Suppressor macrophage treated with lipopolysaccharide for 1 hour (primary cell): Measurements from ENCODE around the gene C14orf180.

Source experiments
- DNase-seq, 3 donors: peaks; one replicate each; pipeline ENCODE4 v3.0.0-alpha.2; 2020 to 2022

The C14orf180 gene

DNA sequence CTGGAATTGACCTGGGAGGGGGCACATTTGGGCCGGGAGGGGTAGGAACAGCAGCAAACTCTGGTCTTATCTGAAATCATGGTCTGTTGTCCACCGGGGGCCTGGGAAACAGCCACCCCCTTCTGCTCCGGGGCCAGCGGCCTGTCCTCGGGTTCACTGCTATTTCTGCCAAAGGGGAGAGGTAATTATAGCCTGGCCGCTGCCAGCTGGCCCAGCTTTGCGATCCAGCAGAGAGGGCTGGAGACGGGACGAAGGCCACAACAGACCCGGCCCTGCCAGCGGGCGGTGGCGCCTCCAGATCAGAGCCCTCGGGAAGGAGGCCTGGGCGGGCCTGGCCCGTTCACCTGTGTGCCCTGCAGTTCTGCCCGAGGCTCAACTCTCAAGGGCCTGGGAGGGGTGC is at the start of gene C14orf180:
C14orf180 (plus strand) TSS at position 258 of the 400 bp plus-strand sequence. CDS start 6,667 bp downstream, outside the sequence.
- DNase-seq, result no peak

DNA sequence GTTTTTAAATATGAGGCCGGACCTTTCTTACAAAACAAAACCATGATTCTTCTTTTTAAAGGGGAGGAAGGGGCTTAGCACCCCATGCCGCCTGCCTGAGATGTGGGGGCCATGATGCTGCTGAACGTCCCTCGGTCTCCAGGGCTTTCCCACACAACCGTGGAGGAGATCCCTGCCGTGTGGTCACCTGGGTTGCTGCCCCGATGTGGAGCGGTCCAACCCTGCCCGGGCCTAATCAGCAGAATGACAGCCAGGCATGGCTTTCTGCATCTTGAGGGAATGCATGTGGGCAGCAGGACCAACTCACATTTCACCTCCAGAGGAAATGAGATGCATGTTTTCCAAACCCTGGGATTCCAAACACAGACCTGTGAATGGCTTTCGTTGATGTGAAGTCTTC is 48.9 kb upstream of the C14orf180 start:
- no peak for DNase-seq

DNA sequence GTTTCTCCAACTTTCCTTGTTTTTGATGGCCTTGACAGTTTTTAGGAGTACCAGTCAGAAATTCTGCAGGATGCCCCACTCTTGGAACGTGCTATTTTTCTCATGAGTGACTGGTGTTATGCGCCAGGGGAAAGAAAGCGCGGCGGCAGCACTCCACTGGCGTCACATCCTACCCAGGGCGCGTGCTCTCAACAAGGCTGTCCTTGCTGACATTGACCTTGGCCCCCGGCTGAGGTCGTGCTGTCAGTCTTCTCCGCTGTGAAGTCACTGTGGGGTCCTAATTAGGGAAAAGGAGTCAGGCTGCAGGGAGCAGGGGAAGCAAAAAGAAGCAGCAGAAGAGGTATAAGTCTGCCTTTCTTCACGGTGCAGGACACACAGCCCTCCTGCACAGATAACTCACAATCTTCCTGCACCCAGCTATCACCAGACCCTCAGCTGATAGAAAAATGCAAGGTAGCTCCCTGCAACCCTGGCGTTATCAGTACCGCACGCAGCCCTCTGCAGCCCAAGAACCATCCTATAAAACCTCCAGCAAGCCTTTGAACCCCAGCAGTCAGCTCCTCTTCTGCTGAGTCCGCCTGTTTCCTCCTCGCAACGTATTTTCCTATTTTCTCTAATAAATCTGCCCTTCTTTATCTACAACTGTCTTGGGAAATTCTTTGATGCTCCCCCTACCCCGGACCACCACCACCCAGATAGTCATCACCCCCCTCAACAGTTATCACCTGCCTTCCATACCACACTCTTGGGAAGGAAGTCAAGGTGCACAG is 48.0 kb upstream of the C14orf180 start:
- DNase-seq, result no peak

DNA sequence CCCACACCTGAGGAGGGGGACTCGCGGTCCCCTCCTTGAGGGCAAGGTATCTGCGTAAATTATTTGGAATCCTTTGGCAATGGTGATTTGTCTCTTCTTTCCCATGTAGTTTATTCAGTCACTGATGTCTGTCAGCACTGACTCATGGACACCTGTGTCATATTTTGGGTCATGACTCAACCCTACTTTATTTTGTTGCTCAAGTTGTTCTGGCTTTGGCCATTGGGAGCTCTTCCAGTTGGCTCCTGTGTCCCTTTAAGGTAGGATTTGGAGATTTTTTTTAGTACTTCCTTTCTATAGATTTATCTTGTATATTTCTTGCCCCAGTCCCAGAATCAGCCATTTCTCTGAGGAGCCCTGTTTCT is 47.4 kb upstream of the C14orf180 start:
- DNase-seq, result no peak

DNA sequence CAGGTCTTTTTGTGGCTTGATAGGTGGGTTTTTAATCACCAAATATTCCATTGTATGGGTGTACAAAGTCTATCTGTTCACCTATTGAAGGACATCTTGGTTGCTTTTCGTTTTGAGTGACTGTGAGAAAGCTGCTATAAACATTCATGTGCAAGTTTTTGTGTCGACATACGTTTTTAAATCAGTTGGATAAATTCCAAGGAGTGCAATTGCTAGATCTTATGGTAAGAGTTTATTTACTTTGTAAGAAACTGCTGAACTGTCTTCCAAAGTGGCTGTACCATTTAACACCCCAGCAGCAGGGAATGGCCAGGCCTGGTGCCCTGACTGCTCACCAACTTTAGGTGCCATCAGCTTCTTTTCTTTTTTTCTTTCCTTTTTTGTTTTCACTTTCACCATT is 45.5 kb upstream of the C14orf180 start:
- no peak for DNase-seq

DNA sequence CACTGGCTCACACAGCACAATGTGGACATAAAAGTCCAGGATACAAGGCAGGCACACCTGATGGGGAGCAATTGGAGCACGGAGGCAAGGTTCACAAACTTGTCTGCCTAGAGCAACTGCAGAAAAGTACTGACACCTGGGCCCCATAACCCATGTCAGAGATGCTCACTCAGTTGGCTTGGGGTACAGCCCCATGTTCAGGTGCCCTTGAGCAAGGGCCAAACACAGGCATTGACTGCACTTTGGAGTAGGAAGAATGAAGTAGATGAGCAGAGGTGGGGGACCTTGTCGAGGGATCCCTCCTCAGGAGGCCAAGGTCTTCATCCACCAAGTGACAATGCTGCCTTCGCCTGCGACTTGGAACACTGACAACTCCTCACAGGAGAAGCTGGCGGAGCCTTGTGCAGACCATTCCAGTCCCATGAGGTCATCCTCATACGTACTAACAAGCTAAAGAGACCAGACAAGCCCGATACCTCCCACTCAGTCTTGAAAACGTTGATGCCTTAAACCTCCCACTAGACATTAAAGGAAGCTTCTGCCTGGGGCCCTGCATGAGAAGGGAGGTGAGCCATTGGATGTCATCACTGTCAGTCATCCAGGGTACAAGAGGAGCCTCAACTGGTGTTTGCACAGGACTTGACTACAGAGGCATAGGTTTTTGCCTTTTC is 42.5 kb upstream of the C14orf180 start:
- no peak for DNase-seq

DNA sequence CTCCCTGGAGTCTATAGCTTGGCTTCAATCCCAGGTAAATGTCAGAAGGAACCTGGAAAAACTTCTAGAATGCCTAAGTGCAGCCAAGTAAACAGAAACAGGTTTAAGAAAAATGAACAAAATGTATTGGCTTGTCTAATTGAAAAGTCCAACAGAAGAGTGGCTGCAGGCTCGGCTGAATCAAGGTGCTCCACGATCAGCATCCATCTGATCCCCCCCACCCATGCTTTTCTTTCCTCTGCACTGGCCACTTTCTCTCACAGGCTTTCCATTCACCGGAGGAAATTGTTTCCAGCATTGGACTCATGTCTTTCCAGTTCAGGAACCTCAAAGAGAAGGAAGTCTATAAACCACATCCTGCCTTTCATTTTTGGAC is 42.0 kb upstream of the C14orf180 start:
- DNase-seq, result no peak

DNA sequence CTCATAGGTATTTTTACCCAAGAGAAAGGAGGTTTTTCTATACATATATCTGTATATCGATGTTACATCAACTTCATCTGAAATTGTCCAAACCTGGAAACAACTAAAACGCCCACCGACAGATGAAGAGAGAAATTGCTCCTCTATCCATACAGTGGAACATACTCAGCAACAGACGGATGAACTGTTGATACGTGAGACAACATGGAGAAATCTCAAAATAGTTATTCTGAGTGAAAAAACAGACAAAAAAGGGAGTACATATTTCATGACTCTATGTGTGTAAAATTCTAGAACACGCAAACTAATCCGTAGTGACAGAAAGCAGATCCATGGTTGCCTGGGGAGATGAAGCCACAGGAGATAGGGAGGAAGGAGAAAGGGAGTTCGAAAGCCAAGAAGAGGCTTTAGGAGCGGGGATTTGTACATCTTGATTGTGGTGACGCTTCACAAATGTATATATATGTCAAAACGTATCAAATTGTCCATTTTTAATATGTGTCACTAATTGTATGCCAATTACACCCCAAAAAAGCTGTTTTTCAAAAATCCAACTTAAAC is 37.6 kb upstream of the C14orf180 start:
- no peak for DNase-seq

DNA sequence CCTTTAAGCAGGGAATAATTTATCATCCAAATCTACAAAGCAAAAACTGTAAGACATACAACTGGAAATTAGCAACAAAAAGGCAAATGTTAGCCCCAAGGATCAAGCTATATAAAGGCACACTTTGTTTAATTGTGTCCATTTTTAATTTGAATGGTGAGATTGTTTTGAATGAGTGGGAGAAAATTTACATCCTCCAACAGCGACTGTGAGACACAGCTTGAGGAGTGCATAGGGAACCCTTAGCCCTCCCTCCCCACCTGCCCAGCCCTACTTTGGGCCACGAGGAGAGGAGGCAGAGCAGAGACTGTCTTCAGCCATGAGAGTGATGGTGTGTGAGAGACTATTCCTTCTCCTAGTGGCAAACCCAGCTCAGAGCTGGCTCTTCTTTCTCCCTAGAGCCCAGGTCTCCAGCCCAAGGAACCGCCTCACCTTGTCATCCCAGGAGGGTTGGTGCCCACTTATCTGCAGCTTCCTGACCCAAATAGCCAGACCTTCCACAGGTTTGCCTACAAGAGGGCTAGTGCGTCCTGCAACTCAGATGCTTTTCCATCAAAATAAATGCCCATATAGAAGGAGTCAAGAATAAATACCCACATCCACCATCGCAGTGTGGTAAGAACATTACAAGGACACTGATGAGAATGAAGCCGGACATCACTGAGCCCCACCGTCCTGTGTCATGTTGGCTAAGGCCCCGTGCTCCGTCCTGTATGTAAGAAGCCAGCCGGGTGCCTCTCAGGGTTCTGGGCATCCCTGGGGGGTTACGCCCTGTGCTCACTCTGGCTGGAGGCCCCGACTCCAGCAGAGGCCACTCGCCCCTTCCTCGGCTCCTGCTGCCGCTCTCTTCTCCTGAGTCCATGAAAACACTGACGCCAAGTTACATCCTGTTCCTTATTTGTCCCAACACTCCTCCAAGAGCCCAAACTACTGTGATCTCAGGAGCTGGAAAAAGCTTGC is 36.4 kb upstream of the C14orf180 start:
- DNase-seq, result no peak

DNA sequence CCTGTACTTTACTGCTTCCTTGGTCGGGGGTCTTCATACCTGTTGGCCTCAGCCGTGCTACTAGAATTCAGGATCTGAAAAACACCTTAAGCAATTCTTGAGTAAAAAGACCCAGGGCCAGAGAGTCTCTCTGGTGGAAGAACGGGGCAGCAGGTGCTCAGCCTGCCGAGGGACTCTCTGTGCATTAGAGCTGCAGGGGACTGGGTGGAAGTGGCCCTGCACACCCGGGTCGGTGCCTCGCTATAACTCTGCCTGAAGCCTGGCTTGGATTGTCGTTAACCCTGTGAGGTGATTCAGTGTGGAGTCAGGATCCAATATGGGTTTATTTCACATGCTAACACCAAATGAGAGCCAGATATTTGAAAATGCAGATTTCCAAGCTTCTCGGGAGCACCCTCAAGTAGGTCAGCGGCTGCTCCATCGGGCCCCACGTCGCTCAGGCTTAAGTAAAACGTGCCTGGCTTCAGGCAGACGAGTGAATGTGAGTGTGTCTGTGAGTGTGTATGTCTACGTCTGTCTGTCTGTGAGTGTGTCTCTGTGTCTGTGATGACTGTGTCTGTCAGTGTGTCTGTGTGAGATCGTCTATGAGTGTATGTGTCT is 35.1 kb upstream of the C14orf180 start:
- DNase-seq, result no peak

DNA sequence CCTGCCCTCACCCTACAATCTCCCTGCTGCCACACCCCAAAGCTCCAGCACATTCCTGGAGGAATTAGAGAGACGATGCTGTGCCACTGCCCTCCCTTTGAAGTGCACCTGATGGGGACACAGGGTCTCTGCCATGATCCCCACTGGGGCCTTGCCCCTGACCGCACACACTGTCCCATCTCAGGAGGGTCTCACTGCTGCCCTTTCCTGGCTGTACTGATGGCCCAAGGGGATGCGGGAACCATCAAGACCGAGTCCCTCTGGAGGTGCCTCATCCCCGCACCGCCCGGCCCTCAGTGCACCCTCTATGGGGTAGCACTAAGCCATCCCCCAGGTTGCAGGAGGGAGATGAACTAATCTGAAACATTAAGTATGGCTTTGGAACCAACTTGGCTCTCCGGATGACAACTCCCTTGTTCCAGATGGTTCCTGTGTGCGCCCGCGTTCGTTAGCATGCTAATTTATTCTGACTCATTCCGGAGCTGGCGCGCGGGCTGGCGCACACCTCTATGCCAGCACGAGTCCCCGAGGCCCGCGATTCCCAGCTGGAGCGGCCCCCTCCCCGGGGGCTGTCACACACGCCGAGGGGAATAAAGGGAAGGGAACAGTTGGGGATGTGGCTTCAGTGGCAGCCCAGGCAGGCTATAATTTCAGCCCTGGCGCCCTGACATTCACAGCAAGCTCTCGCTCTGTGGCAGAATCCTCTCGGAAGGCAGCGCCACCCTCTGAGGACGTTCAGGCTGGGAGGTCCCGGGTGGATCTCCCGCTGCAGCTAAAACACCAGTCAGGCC is 34.2 kb upstream of the C14orf180 start:
- no peak for DNase-seq

DNA sequence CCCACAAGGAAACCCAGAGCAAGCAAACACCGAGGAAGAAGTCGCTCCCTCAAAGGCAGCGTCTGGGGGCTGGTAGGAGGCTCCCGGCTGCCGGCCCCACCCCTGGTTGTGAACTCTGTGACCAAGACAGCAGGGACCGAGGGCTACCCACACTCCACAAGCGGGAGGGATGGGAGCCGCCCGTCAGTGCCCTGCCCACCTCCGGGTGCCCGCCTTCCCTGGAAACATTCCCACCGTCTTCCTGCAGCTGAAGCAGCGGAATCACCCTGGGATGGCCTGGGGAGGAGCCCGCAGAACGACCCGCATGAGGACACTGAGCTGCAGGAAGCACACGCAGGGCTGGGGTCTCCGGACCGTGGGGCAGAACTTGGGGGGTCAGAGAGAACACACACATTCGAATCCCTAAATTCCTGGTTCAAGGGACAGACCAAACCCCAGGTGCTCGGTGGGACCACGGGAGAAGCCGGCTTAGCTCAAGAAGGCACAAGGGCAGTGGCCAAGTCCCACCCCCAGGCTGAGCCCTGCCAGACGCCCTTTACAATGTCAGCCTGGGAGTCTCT is 33.5 kb upstream of the C14orf180 start:
- no peak for DNase-seq

DNA sequence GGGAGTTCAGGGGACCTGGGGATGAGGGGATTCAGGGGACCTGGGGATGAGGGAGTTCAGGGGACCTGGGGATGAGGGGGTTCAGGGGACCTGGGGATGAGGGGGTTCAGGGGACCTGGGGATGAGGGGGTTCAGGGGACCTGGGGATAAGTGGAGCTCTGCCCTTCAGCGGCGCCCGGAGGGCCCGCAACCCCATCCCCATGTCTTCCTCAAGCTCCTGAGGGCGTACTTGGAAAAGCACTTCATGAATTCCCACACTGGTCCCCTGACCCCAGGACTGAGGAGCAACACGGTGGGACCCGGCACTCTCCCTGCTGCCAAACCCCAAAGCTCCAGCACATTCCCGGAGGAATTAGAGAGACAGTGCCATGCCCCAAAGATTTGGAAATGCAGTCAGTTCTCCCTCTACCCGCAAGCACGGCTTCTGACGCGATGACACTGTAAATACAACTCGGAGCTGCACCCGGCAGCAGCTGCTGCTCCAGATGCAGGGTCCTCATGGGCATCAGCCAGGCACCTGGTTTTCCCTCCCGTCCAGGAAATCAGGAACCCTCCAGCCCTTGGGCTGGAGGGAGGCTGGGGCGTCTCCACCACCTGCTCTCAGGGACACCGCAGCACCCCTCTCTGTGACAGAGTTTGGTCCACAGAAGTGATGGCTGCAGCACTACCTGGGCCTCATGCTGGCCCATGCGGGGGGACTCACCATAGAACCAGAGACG is 32.8 kb upstream of the C14orf180 start:
- no peak for DNase-seq

DNA sequence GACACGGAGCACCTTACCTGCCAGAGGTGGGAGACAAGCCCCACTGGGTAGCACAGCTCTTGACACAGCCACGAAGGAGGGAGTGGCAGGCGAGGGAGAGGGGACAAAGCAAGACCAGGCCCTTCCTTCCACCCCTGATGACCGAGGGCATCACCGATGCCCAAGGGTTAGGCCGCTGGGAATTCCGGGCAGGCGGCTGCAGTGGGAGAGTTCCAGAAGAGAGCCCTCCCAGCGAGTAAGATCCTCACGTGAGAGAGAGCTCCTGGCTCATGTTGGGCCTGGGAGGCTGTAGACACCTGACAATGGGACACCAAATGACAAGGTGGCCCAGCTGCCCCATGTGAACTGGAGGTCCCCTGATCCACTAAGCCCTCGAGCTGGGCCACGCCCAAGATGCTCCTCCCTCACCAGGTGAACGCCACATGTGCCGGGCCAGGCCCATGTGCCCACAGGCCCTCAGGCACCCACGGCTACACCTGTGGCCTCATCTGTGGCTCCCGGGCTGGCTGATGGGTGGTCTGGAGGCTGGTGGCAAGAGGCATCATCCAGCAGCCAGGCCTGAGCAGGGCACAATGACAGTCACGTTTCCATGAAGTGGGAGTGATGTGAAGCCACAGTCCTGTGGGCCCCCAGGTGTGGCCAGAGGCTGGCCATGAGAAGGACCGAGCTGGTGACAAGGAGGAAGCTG is 32.1 kb upstream of the C14orf180 start:
- no peak for DNase-seq

DNA sequence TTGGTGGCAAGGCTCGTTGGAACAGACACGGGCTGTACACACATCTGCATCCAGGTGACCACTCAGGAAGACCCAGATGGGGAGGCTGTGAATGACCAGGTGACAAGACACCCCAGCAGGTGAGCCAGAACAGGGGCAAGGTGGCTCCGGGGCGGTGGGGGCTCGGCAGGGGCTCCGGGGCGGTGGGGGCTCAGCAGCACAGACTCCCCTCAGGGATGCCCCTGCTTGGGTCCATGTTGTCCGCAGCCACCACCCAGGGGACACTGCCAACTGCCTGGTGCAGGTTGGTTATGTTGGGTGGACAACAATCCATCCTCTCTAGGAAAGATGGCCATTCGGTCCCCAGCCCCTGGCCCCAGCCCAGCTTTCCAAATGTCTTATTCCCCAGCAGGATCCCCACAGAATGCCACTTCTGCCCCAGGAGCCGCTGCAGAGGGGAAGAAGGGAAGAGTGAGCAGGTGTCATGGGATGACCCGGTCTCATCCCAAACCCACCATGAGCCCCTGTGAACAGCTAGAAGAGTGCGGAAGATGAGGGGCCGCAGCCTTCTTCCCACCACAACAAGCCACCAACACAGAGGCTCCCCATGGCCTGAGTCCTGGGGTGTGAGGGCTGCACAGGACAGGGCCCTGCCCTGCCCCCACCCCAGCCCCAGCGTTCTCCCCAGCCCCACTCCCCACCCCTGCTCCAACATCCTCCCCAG is 31.4 kb upstream of the C14orf180 start:
- DNase-seq, result no peak

DNA sequence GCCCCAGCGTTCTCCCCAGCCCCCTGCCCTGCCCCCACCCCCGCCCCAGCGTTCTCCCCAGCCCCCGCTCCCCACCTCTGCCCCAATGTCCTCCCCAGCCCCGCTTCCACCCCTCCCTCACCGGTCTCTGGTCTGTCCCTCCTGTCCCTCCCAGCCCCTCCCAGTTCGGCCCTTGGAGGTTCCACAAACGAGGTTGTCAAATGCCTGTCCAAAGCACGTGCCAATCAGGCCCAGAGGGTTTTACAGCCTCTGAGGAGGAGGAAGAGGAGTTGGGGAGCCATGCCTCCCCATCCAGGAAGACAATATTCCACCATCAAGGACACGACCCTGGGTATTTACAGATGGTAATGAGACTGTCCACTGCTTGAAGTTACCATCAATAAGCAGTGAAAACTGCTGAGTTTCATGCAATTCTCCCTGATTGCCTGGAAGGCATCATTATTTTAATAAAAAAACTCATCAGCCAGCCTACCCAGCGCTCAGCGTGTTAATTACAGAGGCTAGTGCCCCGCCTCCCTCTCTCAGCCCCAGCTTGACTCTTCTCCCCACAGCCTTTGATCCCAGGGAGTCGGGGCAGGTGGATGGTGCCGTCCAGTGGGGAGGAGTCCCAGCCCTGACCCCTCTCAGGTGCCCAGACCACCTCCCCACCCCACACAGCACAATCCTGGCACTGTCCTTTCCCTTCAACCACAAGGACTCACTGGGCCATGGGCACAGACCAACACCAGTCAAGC is 30.6 kb upstream of the C14orf180 start:
- DNase-seq, result no peak

DNA sequence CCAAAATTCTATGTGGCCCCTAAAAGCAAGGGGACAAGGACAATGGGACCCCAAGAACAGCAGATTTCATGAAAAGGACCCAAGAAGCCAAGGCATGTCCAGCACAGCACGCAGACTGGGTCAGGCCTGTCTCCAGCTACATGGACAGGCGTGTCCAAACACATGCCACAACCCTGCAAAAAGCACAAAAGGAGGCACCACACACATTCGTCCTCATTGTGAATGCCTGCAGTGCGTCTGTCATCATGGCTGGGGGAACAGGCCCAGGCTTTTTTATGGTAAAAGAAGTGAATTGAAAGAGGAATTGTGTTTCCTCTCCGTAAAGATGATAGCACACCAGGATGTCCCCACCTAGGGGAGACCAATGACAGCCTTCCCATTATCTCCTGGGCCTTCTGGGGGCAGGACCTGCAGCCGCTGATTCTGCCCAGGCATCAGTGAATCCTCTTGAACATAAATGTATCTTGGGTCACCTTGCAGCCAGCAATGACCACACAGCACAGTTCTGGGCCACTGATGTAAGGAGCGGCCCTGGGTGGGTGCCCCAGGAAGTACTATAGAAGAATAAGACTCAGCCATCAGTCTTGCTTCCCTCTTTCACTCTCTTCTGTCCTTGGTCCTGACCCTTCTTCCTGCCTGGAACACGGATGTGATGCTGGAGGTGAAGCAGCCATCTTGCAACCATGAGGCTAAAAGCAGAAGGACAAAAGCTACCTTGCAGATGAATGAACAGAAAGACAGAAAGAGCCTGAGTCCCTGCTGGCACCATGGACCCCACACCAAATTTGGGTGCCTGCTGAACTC is 29.8 kb upstream of the C14orf180 start:
- no peak for DNase-seq

DNA sequence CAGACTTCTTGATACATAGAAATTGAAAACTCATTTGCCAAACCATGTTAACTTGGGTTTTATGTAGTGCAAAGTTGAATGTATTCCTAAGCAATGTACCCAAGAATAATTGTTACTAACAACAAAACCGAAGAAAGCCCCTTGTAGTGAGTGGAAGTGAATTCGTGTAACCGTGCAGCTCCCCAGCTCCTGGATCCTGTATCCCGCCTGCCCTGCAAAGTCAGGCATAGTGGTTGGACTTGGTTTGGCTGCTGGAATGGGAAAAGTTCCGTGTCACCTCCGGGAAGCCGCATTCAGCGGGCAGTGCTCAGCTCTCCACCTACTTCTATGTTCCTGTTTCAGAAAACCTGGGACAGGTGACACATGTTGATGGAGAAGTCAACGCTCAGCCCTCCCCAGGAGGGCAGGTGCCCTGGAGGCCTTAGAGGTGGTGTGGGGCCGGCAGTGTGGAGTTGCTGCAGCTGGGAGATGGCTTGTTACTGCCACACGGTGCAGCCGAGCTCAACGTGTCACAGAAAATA is 29.2 kb upstream of the C14orf180 start:
- no peak for DNase-seq
